ENCODE results near the gene TTC9B. TPM values are rescaled to one million over a fixed set of nuclear protein-coding genes. Genes with fewer than 3 reads are reported as not detected.

TTC9B gene
- total and polyA plus RNA-seq, 4 donors, result 0.14 TPM; not detected in 3

DNA sequence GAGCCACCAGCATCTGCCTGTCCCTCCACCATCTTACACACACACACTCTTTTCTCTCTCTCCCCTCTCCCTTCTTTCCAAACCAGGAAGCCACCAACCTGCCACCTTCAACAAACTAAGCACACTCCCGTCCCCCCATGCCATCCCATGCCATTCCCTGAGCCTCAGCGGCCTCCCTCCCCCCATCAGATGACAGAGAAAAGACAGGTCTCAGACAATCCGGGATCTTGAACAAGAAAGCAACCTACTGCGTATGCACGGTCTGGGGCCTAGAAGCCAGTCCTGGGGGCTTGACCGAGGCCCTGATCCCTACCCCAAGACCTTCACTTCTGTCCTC is 47.5 kb upstream of the TTC9B start:
- H3K27ac ChIP-seq (ENCODE audit: low read depth in 1 of 2, low read length in 2 of 2), result no peak overlapping the region
- no peak overlapping the region for H3K4me3 ChIP-seq (ENCODE audit: low read depth in 1 of 3, low read length in 3 of 3)
- H3K27me3 ChIP-seq (ENCODE audit: control insufficient read depth in 4 of 4, insufficient read depth in 4 of 4, low read length in 3 of 4), result no peaks in the 10 kb centered on the region
- no peak for DNase-seq (ENCODE audit: low spot score)
- H3K4me1 ChIP-seq (ENCODE audit: control insufficient read depth in 4 of 4, insufficient read depth in 4 of 4, low read length in 3 of 4), result peaks cover 0 to 32% (median 5%) of the 10 kb centered on the region in 4 donors
- no peak for TF ChIP-seq NR2F2 (IDR thresholded peaks at IDR 0.05)
- no peak for TF ChIP-seq FOXA2 (IDR thresholded peaks at IDR 0.05)
- TF ChIP-seq, protein P1, sequence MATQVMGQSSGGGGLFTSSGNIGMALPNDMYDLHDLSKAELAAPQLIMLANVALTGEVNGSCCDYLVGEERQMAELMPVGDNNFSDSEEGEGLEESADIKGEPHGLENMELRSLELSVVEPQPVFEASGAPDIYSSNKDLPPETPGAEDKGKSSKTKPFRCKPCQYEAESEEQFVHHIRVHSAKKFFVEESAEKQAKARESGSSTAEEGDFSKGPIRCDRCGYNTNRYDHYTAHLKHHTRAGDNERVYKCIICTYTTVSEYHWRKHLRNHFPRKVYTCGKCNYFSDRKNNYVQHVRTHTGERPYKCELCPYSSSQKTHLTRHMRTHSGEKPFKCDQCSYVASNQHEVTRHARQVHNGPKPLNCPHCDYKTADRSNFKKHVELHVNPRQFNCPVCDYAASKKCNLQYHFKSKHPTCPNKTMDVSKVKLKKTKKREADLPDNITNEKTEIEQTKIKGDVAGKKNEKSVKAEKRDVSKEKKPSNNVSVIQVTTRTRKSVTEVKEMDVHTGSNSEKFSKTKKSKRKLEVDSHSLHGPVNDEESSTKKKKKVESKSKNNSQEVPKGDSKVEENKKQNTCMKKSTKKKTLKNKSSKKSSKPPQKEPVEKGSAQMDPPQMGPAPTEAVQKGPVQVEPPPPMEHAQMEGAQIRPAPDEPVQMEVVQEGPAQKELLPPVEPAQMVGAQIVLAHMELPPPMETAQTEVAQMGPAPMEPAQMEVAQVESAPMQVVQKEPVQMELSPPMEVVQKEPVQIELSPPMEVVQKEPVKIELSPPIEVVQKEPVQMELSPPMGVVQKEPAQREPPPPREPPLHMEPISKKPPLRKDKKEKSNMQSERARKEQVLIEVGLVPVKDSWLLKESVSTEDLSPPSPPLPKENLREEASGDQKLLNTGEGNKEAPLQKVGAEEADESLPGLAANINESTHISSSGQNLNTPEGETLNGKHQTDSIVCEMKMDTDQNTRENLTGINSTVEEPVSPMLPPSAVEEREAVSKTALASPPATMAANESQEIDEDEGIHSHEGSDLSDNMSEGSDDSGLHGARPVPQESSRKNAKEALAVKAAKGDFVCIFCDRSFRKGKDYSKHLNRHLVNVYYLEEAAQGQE (IDR thresholded peaks at IDR 0.05), result no peak
- TF ChIP-seq, protein P2, sequence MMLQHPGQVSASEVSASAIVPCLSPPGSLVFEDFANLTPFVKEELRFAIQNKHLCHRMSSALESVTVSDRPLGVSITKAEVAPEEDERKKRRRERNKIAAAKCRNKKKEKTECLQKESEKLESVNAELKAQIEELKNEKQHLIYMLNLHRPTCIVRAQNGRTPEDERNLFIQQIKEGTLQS (IDR thresholded peaks at IDR 0.05), result no peak
- TF ChIP-seq, protein P3, sequence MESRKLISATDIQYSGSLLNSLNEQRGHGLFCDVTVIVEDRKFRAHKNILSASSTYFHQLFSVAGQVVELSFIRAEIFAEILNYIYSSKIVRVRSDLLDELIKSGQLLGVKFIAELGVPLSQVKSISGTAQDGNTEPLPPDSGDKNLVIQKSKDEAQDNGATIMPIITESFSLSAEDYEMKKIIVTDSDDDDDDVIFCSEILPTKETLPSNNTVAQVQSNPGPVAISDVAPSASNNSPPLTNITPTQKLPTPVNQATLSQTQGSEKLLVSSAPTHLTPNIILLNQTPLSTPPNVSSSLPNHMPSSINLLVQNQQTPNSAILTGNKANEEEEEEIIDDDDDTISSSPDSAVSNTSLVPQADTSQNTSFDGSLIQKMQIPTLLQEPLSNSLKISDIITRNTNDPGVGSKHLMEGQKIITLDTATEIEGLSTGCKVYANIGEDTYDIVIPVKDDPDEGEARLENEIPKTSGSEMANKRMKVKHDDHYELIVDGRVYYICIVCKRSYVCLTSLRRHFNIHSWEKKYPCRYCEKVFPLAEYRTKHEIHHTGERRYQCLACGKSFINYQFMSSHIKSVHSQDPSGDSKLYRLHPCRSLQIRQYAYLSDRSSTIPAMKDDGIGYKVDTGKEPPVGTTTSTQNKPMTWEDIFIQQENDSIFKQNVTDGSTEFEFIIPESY (IDR thresholded peaks at IDR 0.05), result no peak
- no peak for TF ChIP-seq RXRA (IDR thresholded peaks at IDR 0.05)
- no peak for TF ChIP-seq FOXA1 (IDR thresholded peaks at IDR 0.05)
- TF ChIP-seq RAD21 (IDR thresholded peaks at IDR 0.05), result no peak
- TF ChIP-seq HNF4G (IDR thresholded peaks at IDR 0.05), result no peak
- TF ChIP-seq, protein P4, sequence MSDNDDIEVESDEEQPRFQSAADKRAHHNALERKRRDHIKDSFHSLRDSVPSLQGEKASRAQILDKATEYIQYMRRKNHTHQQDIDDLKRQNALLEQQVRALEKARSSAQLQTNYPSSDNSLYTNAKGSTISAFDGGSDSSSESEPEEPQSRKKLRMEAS (IDR thresholded peaks at IDR 0.05), result no peak
- TF ChIP-seq, protein P5, sequence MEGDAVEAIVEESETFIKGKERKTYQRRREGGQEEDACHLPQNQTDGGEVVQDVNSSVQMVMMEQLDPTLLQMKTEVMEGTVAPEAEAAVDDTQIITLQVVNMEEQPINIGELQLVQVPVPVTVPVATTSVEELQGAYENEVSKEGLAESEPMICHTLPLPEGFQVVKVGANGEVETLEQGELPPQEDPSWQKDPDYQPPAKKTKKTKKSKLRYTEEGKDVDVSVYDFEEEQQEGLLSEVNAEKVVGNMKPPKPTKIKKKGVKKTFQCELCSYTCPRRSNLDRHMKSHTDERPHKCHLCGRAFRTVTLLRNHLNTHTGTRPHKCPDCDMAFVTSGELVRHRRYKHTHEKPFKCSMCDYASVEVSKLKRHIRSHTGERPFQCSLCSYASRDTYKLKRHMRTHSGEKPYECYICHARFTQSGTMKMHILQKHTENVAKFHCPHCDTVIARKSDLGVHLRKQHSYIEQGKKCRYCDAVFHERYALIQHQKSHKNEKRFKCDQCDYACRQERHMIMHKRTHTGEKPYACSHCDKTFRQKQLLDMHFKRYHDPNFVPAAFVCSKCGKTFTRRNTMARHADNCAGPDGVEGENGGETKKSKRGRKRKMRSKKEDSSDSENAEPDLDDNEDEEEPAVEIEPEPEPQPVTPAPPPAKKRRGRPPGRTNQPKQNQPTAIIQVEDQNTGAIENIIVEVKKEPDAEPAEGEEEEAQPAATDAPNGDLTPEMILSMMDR (IDR thresholded peaks at IDR 0.05; ENCODE audit: low read depth, low read length, missing input control), result no peak
- no peak for TF ChIP-seq TAF1 (conservative IDR thresholded peaks at IDR 0.05)
- TF ChIP-seq EGR1 (IDR thresholded peaks at IDR 0.05; ENCODE audit: low read depth in 2 of 2), result no peak
- TF ChIP-seq SP1 (IDR thresholded peaks at IDR 0.05), result no peak
- no peak for TF ChIP-seq YY1 (IDR thresholded peaks at IDR 0.05)
- TF ChIP-seq GABPA (IDR thresholded peaks at IDR 0.05 in 1 of 2, conservative IDR thresholded peaks at IDR 0.05 in 1 of 2), result no peak
- TF ChIP-seq HNF4A (conservative IDR thresholded peaks at IDR 0.05), result no peak
- H3K36me3 ChIP-seq (ENCODE audit: control insufficient read depth in 4 of 4, insufficient read depth in 3 of 4, low read depth in 1 of 4, low read length in 3 of 4), result peaks cover 1 to 25% (median 16%) of the 10 kb centered on the region in 4 donors
- WGBS, result 97% methylated on average over 6 of the region's 6 CpGs
- H3K9me3 ChIP-seq (ENCODE audit: control insufficient read depth in 4 of 4, low read length in 3 of 4), result no peaks in the 10 kb centered on the region
- H3K9ac ChIP-seq (ENCODE audit: low read depth in 1 of 2, low read length in 2 of 2), result no peak overlapping the region

Data from liver (tissue), 9 donors.